22Rv1 (cell line): Measurements from ENCODE around the gene HOXB1.

Experiments
- ZFX ChIP-seq: fragments of 450-650 bp; IDR thresholded peaks from 2 replicates; pipeline ENCODE4 v1.6.1; 2017; ENCODE audit warnings: antibody characterized with exemption, borderline replicate concordance
- TF ChIP-seq, protein P1 (sequence below): fragments of 450-650 bp; IDR thresholded peaks from 2 replicates; pipeline ENCODE4 v1.5.1; 2017; ENCODE audit warnings: mild to moderate bottlenecking

DNA sequence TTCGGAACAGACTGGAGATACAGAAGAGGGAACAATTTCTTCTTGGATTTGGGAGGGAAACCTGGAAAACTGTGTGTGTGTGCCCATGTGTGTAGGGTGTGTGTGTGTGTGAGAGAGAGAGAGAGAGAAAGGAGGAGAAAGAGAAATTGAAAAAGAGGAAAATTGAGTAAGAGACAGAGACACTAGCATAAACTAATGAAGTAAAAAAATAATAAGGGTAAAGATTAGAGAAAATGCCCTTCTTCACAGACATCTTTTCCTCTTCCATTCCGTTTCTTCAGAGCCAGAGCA lies 28.0 kb upstream of the HOXB1 start:
- TF ChIP-seq, protein P1, sequence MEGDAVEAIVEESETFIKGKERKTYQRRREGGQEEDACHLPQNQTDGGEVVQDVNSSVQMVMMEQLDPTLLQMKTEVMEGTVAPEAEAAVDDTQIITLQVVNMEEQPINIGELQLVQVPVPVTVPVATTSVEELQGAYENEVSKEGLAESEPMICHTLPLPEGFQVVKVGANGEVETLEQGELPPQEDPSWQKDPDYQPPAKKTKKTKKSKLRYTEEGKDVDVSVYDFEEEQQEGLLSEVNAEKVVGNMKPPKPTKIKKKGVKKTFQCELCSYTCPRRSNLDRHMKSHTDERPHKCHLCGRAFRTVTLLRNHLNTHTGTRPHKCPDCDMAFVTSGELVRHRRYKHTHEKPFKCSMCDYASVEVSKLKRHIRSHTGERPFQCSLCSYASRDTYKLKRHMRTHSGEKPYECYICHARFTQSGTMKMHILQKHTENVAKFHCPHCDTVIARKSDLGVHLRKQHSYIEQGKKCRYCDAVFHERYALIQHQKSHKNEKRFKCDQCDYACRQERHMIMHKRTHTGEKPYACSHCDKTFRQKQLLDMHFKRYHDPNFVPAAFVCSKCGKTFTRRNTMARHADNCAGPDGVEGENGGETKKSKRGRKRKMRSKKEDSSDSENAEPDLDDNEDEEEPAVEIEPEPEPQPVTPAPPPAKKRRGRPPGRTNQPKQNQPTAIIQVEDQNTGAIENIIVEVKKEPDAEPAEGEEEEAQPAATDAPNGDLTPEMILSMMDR, result no peak
- TF ChIP-seq ZFX, result no peak
